SU-DHL-6 (cell line): Measurements from ENCODE around the gene PALM2AKAP2.

Experiments
- EZH2phosphoT487 ChIP-seq: fragments of 200-600 bp; sonication (generic), shearing (Covaris generic); conservative IDR thresholded peaks from 2 replicates; pipeline ENCODE4 v1.6.1; 2018; ENCODE audit warnings: mild to moderate bottlenecking, antibody characterized with exemption, low read length, moderate library complexity, mixed read lengths
- TF ChIP-seq, protein P1 (sequence below): fragments of 200-600 bp; sonication (generic); IDR thresholded peaks from one replicate; pipeline ENCODE4 v1.5.1; 2017; ENCODE audit warnings: antibody characterized with exemption, mild to moderate bottlenecking, low read length, moderate library complexity; ENCODE audit not compliant: insufficient read depth, poor library complexity, severe bottlenecking

DNA sequence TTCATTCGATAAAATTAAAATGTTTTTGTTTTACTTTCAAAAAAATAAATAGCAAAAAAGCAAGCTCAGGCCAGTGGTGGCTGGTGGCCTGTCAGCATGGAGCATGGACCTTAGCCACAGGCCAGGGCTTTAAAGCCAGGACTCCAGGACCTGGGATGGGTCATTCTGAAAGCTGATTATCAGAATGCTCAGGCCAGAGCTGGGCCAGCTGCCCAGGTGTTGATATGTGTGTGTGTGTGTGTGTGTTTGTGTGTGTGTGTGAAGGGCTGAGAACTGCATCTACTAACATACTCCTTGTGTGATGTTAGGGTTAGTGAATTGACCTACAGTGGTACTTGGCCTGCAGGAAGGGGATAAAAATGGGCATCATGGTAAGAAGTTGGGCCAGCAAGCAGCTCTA is 21.5 kb downstream of the PALM2AKAP2 start:
- TF ChIP-seq, protein P1, sequence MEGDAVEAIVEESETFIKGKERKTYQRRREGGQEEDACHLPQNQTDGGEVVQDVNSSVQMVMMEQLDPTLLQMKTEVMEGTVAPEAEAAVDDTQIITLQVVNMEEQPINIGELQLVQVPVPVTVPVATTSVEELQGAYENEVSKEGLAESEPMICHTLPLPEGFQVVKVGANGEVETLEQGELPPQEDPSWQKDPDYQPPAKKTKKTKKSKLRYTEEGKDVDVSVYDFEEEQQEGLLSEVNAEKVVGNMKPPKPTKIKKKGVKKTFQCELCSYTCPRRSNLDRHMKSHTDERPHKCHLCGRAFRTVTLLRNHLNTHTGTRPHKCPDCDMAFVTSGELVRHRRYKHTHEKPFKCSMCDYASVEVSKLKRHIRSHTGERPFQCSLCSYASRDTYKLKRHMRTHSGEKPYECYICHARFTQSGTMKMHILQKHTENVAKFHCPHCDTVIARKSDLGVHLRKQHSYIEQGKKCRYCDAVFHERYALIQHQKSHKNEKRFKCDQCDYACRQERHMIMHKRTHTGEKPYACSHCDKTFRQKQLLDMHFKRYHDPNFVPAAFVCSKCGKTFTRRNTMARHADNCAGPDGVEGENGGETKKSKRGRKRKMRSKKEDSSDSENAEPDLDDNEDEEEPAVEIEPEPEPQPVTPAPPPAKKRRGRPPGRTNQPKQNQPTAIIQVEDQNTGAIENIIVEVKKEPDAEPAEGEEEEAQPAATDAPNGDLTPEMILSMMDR = no peak
- no peak for TF ChIP-seq EZH2phosphoT487
